Dermis microvascular lymphatic vessel endothelial cell (primary cell): ENCODE data around the gene HOXC11. TPM values are rescaled to one million over a fixed set of nuclear protein-coding genes. Genes with fewer than 3 reads are reported as not detected.

ENCODE experiments used
- DNase-seq, 2 donors: peaks; one replicate each; pipeline versions ENCODE4 v3.0.0 to v3.0.0-alpha.2; 2010; ENCODE audit warnings: low read depth in 2 of 2
- total RNA-seq: library from RNA; depleted of rRNA; stranded (reverse); fragments of >200 nt; gene quantifications from 2 replicates; pipeline ENCODE4 v1.2.1, GENCODE V29; 2014

The HOXC11 gene
- total RNA-seq, result not detected in 2 replicates

GRCh38 chr12:53972722-53973235 lies at the start of gene HOXC11:
HOXC11 (plus strand) TSS chr12:53973126; CDS start chr12:53973242, 116 bp downstream.
- DNase-seq, result no peak

GRCh38 chr12:53924521-53925405 lies 48.2 kb upstream of the HOXC11 start:
- no peak for DNase-seq

GRCh38 chr12:53927220-53928029 lies 45.5 kb upstream of the HOXC11 start:
- DNase-seq, result no peak

- DNase-seq, result no peak
Observed at GRCh38 chr12:53928054-53928835, 44.7 kb upstream of the HOXC11 start.

GRCh38 chr12:53929527-53929926 lies 43.4 kb upstream of the HOXC11 start:
- DNase-seq, result no peak

- DNase-seq, result no peak
Observed at GRCh38 chr12:53930591-53931255, 42.2 kb upstream of the HOXC11 start.

GRCh38 chr12:53931844-53932581 lies 40.9 kb upstream of the HOXC11 start:
- DNase-seq, result no peak

GRCh38 chr12:53932915-53933314 lies 40.0 kb upstream of the HOXC11 start:
- no peak for DNase-seq

- DNase-seq, result no peak
Observed at GRCh38 chr12:53935383-53936341, 37.3 kb upstream of the HOXC11 start.

GRCh38 chr12:53937099-53937498 lies 35.8 kb upstream of the HOXC11 start:
- no peak for DNase-seq

GRCh38 chr12:53937596-53938325 lies 35.2 kb upstream of the HOXC11 start:
- no peak for DNase-seq

- DNase-seq, result no peak
Observed at GRCh38 chr12:53938326-53939140, 34.4 kb upstream of the HOXC11 start, which contains the start of gene HOXC13. HOXC13 (plus strand) TSS chr12:53938831; CDS start chr12:53938907, 76 bp downstream.

- no peak for DNase-seq
Observed at GRCh38 chr12:53939141-53940108, 33.5 kb upstream of the HOXC11 start.

GRCh38 chr12:53940443-53941014 lies 32.4 kb upstream of the HOXC11 start:
- DNase-seq, result no peak

- no peak for DNase-seq
Observed at GRCh38 chr12:53941187-53941586, 31.7 kb upstream of the HOXC11 start.

- DNase-seq, result no peak
Observed at GRCh38 chr12:53941750-53942149, 31.2 kb upstream of the HOXC11 start.
